Measurements from ENCODE around the gene HOMER3. TPM values are rescaled to one million over a fixed set of nuclear protein-coding genes. Genes with fewer than 3 reads are reported as not detected.

HOMER3 gene
- total and polyA plus RNA-seq, 2 donors (not counting 3 experiments of a cell fraction or from before 2014, with no cell fraction given), result 139 to 184 TPM

- dilution Hi-C loops (cut with MboI; ENCODE audit: extremely low pct_ligation_motif_present, low sequenced_read_pairs), result no loop called here
- CTCF ChIA-PET, result interaction anchor here (2.5 kb wide), 1 partner anchor 44 kb away, joined by 14 read pairs; no protein-coding TSS in a partner anchor
Observed at GRCh38 chr19:18942692-18943091, 1.7 kb upstream of the HOMER3 start.

GRCh38 chr19:18941628-18942354 is 774 bp upstream of the HOMER3 start:
- Histone ChIP-seq H3K4me2 (ENCODE audit: insufficient read depth, low read length) (peak overlapping the region; percentile 58), H4K20me1 (replicated peaks; ENCODE audit: control insufficient read depth, extremely low read depth, insufficient read depth, low read length) (no peaks in the 10 kb centered on the region), H3K4me1 (ENCODE audit: control insufficient read depth, extremely low read depth, insufficient read depth, low read length) (peaks cover 7% of the 10 kb centered on the region), H3K27me3 (ENCODE audit: control insufficient read depth in 2 of 2, insufficient read depth in 2 of 2, low read length in 2 of 2) (no peaks in the 10 kb centered on the region), H3K27ac (ENCODE audit: insufficient read depth, low read depth, low read length) (no peak overlapping the region), H3K9ac (replicated peaks; ENCODE audit: extremely low read depth, insufficient read depth, low read length) (no peak overlapping the region), H3K4me3 (replicated peaks in 1 of 3; ENCODE audit: insufficient read depth in 1 of 3, low read depth in 1 of 3, low read length in 3 of 3) (peak overlapping the region in 2 of 3 experiments; percentile 32 to 40), H2AFZ (ENCODE audit: low read depth, low read length) (peak overlapping the region; percentile 84), H3K36me3 (ENCODE audit: control insufficient read depth in 2 of 2, extremely low read depth in 1 of 2, insufficient read depth in 2 of 2, low read length in 2 of 2) (peaks cover 5 to 17% of the 10 kb centered on the region in 2 experiments), H3K79me2 (ENCODE audit: control insufficient read depth, insufficient read depth, low read length) (peaks cover 27% of the 10 kb centered on the region), H3K9me1 (replicated peaks; ENCODE audit: control insufficient read depth, extremely low read depth, insufficient read depth, low read length) (no peaks in the 10 kb centered on the region), H3K9me3 (replicated peaks; ENCODE audit: control insufficient read depth, insufficient read depth, low read length) (no peaks in the 10 kb centered on the region)
- DNase-seq (ENCODE audit: low read depth, low spot score), result no peak
- TF ChIP-seq EZH2 (IDR thresholded peaks at IDR 0.05; ENCODE audit: borderline replicate concordance, low read depth, low read length, severe bottlenecking) (no peak), MYC (IDR thresholded peaks at IDR 0.05; ENCODE audit: low read depth, low read length) (no peak), GATA2 (IDR thresholded peaks at IDR 0.05; ENCODE audit: insufficient read depth, insufficient read length, low read depth, low read length) (no peak), POLR2AphosphoS5 (IDR thresholded peaks at IDR 0.05; ENCODE audit: insufficient read depth, low read depth, low read length) (no peak)
- POLR2A ChIA-PET, result interaction anchor here (0.6 kb wide), 1 partner anchor 33 kb away, joined by 4 read pairs; no protein-coding TSS in a partner anchor
- CTCF ChIA-PET, result interaction anchor here (2.5 kb wide), 1 partner anchor 45 kb away, joined by 14 read pairs; no protein-coding TSS in a partner anchor
- dilution Hi-C loops (cut with MboI; ENCODE audit: extremely low pct_ligation_motif_present, low sequenced_read_pairs) (no loop called here), intact Hi-C loops (cut with micrococcal nuclease) (loop anchor here (2.0 kb wide), 1 partner anchor 23 kb away; the partner anchor contains the start of genes COPE and DDX49)
- BruUV-seq (replicated peaks), result TSS peak; percentile 1
- no peak for FAIRE-seq

More at GRCh38 chr19:18942692-18943091, 1.7 kb upstream of the HOMER3 start:
- TF ChIP-seq GATA2 (IDR thresholded peaks at IDR 0.05; ENCODE audit: insufficient read depth, insufficient read length, low read depth, low read length), result no peak
- no peak for TF ChIP-seq JUN (IDR thresholded peaks at IDR 0.05; ENCODE audit: borderline replicate concordance, insufficient read depth, insufficient read length, low read depth)
- FAIRE-seq, result no peak
- POLR2A ChIA-PET, result no interaction called here
- Histone ChIP-seq H3K9ac (replicated peaks; ENCODE audit: extremely low read depth, insufficient read depth, low read length) (no peak overlapping the region), H3K9me3 (replicated peaks; ENCODE audit: control insufficient read depth, insufficient read depth, low read length) (no peaks in the 10 kb centered on the region), H3K4me3 (replicated peaks in 1 of 3; ENCODE audit: insufficient read depth in 1 of 3, low read depth in 1 of 3, low read length in 3 of 3) (no peak overlapping the region), H3K4me1 (ENCODE audit: control insufficient read depth, extremely low read depth, insufficient read depth, low read length) (peaks cover 7% of the 10 kb centered on the region), H3K27ac (ENCODE audit: insufficient read depth, low read depth, low read length) (no peak overlapping the region), H3K4me2 (ENCODE audit: insufficient read depth, low read length) (no peak overlapping the region), H2AFZ (ENCODE audit: low read depth, low read length) (no peak overlapping the region), H4K20me1 (replicated peaks; ENCODE audit: control insufficient read depth, extremely low read depth, insufficient read depth, low read length) (no peaks in the 10 kb centered on the region), H3K36me3 (ENCODE audit: control insufficient read depth in 2 of 2, extremely low read depth in 1 of 2, insufficient read depth in 2 of 2, low read length in 2 of 2) (peaks cover 5 to 13% of the 10 kb centered on the region in 2 experiments), H3K27me3 (ENCODE audit: control insufficient read depth in 2 of 2, insufficient read depth in 2 of 2, low read length in 2 of 2) (no peaks in the 10 kb centered on the region), H3K79me2 (ENCODE audit: control insufficient read depth, insufficient read depth, low read length) (peaks cover 27% of the 10 kb centered on the region), H3K9me1 (replicated peaks; ENCODE audit: control insufficient read depth, extremely low read depth, insufficient read depth, low read length) (no peaks in the 10 kb centered on the region)
- no peak for DNase-seq (ENCODE audit: low read depth, low spot score)
- no TSS peak for BruUV-seq (replicated peaks)
- intact Hi-C loops (cut with micrococcal nuclease), result no loop called here

All from endothelial cell of umbilical vein (primary cell).